Vagina (tissue), 2 donors: ENCODE results near the gene FAM13B. TPM values are rescaled to one million over a fixed set of nuclear protein-coding genes. Genes with fewer than 3 reads are reported as not detected.
"Not testable (repeated sequence)": the region's sequence is repeated elsewhere in the genome, so short reads cannot be mapped to it uniquely, and the experiment has no call there.

ENCODE experiments used
- DNase-seq, 2 donors: peaks; one replicate each; pipeline ENCODE4 v3.0.0-alpha.2; 2017; ENCODE audit errors: extremely low spot score in 2 of 2
- H3K27ac ChIP-seq: fragments of 200-600 bp; sonication (generic); one replicate; pipeline ENCODE4 v1.5.1; 2019
- H3K27me3 ChIP-seq: fragments of 200-600 bp; sonication (generic); one replicate; pipeline ENCODE4 v1.5.1; 2019
- H3K36me3 ChIP-seq, 2 donors: fragments of 200-600 bp; sonication (generic); one replicate each; pipeline ENCODE4 v1.5.1; 2017 to 2019
- H3K4me1 ChIP-seq: fragments of 200-600 bp; sonication (generic); one replicate; pipeline ENCODE4 v1.5.1; 2019
- H3K4me3 ChIP-seq, 2 donors: fragments of 200-600 bp; sonication (generic); 1 replicate in 1 of 2; 2 replicates in 1 of 2; pipeline ENCODE4 v1.5.1; 2016 to 2019
- H3K9me3 ChIP-seq: fragments of 200-600 bp; sonication (generic); one replicate; pipeline ENCODE4 v1.5.1; 2019
- POLR2A ChIP-seq, 2 donors: fragments of 450-650 bp; IDR thresholded peaks; one replicate each; pipeline ENCODE4 v1.6.1; 2017; ENCODE audit warnings: antibody characterized with exemption in 2 of 2, mild to moderate bottlenecking in 2 of 2, moderate library complexity in 2 of 2
- POLR2AphosphoS5 ChIP-seq, 2 donors: sonication (generic); formaldehyde crosslinking; IDR thresholded peaks; one replicate each; pipeline ENCODE4 v1.9.0; 2017; ENCODE audit warnings: antibody characterized with exemption in 2 of 2, mild to moderate bottlenecking in 2 of 2, low read depth in 1 of 2; ENCODE audit not compliant: insufficient read depth in 1 of 2
- intact Hi-C: fragments of 100-400 bp; cut with DNase I; formaldehyde crosslinking; loops from one replicate; pipeline ENCODE4 v1.15.1; 2023
- total RNA-seq: library from RNA; depleted of rRNA; stranded (reverse); fragments of >200 nt; gene quantifications from one replicate; pipeline ENCODE4 v1.2.3, GENCODE V29; 2016
- TF ChIP-seq, protein P1 (sequence below), 3 experiments: fragments of 450-650 bp in 2 of 3; fragments of 200-600 bp in 1 of 3; sonication (generic) in 1 of 3; IDR thresholded peaks; one replicate each; pipeline ENCODE4 v1.5.1; 2017 to 2019; ENCODE audit warnings: antibody characterized with exemption in 3 of 3, mild to moderate bottlenecking in 2 of 3, moderate library complexity in 2 of 3

Gene FAM13B
- total RNA-seq, 1 donor from 2014 or later: 44.2 TPM

DNA sequence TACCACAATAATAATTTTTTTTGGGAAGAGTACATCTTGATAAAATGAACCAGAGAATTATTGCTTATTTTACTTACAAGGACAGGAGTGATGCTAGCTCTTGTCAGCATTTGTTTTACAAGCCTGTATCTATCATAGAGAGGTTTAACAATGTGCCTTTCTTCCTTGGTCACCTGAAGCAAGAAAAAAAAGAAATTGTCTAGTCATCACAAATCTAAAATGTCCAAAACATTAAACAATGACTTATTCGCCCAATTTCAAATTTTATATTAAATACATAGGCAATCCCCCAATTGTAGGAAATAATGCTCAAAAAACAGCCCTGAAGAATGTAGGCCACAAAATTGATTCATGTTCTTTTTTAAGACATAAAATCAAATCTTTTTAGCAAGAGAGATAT lies 87.1 kb downstream of the FAM13B start:
- H3K4me1 ChIP-seq: no peaks in the 10 kb centered on the region
- no peaks in the 10 kb centered on the region for H3K27me3 ChIP-seq
- intact Hi-C loops: no loop called here
- no peak for DNase-seq
- no peak overlapping the region for H3K27ac ChIP-seq
- no peaks in the 10 kb centered on the region for H3K9me3 ChIP-seq
- peaks cover 0 to 78% of the 10 kb centered on the region in 2 donors for H3K36me3 ChIP-seq
- TF ChIP-seq POLR2AphosphoS5 (IDR thresholded peaks at IDR 0.05; ENCODE audit: insufficient read depth in 1 of 2, low read depth in 1 of 2) (no peak), POLR2A (IDR thresholded peaks at IDR 0.05) (no peak)
- TF ChIP-seq, protein P1, sequence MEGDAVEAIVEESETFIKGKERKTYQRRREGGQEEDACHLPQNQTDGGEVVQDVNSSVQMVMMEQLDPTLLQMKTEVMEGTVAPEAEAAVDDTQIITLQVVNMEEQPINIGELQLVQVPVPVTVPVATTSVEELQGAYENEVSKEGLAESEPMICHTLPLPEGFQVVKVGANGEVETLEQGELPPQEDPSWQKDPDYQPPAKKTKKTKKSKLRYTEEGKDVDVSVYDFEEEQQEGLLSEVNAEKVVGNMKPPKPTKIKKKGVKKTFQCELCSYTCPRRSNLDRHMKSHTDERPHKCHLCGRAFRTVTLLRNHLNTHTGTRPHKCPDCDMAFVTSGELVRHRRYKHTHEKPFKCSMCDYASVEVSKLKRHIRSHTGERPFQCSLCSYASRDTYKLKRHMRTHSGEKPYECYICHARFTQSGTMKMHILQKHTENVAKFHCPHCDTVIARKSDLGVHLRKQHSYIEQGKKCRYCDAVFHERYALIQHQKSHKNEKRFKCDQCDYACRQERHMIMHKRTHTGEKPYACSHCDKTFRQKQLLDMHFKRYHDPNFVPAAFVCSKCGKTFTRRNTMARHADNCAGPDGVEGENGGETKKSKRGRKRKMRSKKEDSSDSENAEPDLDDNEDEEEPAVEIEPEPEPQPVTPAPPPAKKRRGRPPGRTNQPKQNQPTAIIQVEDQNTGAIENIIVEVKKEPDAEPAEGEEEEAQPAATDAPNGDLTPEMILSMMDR (IDR thresholded peaks at IDR 0.05): no peak
- no peak overlapping the region for H3K4me3 ChIP-seq

DNA sequence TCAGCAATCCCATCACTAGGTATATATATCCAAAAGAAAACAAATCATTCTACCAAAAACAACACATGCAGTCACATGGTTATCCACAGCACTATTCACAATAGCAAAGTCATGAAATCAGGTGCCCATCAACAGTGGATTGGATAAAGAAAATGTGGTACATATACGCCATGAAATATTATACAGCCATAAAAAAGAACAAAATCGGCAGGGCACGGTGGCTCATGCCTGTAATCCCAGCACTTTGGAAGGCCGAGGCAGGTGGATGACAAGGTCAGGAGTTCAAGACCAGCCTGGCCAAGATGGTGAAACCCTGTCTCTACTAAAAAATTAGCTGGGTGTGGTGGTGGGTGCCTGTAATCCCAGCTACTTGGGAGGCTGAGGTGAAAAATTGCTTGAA lies 88.6 kb downstream of the FAM13B start:
- intact Hi-C loops, H3K27me3 ChIP-seq, H3K27ac ChIP-seq, H3K9me3 ChIP-seq, H3K4me3 ChIP-seq, DNase-seq, H3K4me1 ChIP-seq: not testable (repeated sequence)
- H3K36me3 ChIP-seq: peaks cover 0 to 87% of the 10 kb centered on the region in 2 donors

DNA sequence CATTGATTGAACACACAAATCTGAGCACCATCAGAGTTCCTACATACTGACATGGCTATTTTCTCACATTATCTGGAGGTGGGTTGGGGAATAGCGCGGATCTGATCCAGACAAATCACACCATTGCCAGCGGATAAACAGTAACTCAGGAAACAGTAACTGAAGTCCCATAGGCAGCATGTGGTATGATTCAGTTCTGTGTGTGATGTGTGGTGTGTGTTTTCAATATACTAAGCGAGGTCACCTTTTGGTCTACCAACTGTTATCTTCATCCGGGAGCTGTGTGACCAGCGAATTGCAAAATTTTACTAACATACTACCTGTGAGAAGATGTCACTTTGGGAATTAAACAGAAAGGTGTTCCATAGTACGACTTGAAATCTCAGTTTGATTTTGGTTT lies 93.5 kb downstream of the FAM13B start:
- H3K36me3 ChIP-seq: peaks cover 0 to 64% of the 10 kb centered on the region in 2 donors
- TF ChIP-seq POLR2A (IDR thresholded peaks at IDR 0.05) (no peak), POLR2AphosphoS5 (IDR thresholded peaks at IDR 0.05; ENCODE audit: insufficient read depth in 1 of 2, low read depth in 1 of 2) (no peak)
- TF ChIP-seq, protein P1 (IDR thresholded peaks at IDR 0.05): no peak
- intact Hi-C loops: no loop called here

DNA sequence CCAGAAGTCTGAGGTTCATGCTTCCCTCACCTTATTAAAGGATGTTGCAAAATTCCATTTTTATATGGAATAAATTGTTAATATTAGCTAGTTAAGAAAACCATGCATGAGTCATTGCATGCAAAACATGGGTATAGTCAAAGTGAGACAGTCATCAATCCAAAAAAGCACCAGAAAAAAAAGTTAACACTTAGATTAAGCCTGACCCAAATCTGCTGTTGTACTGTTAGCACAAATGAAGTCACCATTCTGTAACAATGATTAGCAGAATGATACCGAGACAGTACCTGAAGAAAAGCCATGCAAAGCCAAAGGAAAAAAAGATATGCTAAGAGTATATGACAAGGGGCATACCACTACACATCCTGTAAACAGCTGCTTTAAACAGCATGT lies 94.1 kb downstream of the FAM13B start:
- H3K4me3 ChIP-seq: no peak overlapping the region
- no peaks in the 10 kb centered on the region for H3K9me3 ChIP-seq
- H3K27ac ChIP-seq: no peak overlapping the region
- DNase-seq: no peak
- H3K27me3 ChIP-seq: no peaks in the 10 kb centered on the region
- H3K36me3 ChIP-seq: peaks cover 0 to 59% of the 10 kb centered on the region in 2 donors
- no peak for TF ChIP-seq POLR2A (IDR thresholded peaks at IDR 0.05)
- no peak for TF ChIP-seq POLR2AphosphoS5 (IDR thresholded peaks at IDR 0.05; ENCODE audit: insufficient read depth in 1 of 2, low read depth in 1 of 2)
- TF ChIP-seq, protein P1 (IDR thresholded peaks at IDR 0.05): no peak
- intact Hi-C loops: no loop called here
- no peaks in the 10 kb centered on the region for H3K4me1 ChIP-seq

More for the DNA sequence above, 93.5 kb downstream of the FAM13B start:
- Histone ChIP-seq H3K4me3 (no peak overlapping the region), H3K4me1 (no peaks in the 10 kb centered on the region), H3K9me3 (no peaks in the 10 kb centered on the region), H3K27ac (no peak overlapping the region), H3K27me3 (no peaks in the 10 kb centered on the region)
- DNase-seq: no peak

DNA sequence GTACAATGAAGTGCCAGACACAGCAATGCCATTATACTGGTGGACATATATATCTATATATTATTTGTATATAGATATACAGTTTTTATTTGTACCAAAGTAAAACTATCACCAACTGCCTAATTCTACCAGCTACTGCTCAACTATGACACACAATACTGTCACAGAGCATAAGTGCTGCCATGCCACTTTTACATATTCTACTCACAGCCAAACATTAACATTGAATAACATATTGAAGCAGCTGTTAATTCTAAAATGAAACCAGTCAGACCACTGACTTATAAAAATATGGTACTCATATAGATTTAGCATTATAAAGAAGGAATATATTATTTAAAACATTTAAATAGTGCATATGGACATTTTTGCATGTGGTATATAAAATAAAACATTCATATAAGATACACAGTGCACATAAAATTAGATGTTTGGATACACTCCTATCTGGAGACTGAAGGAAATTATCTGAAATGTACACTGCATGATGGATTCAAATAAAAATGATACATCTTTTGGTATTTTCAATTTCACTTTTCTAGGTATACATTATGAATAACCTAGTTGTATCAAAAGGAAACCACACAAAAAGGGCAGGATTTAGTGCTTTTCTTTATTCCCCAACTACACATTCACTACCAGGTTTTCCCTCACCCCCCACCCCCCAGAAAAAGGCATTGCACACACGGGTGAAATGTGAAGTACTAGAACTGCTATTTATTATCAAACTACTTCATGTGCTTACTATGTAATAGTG lies 94.7 kb downstream of the FAM13B start:
- Histone ChIP-seq H3K9me3 (no peaks in the 10 kb centered on the region), H3K27ac (no peak overlapping the region), H3K36me3 (peaks cover 0 to 59% of the 10 kb centered on the region in 2 donors), H3K4me1 (no peaks in the 10 kb centered on the region), H3K4me3 (no peak overlapping the region), H3K27me3 (no peaks in the 10 kb centered on the region)
- TF ChIP-seq POLR2A (IDR thresholded peaks at IDR 0.05): no peak
- DNase-seq: no peak
- intact Hi-C loops: no loop called here

DNA sequence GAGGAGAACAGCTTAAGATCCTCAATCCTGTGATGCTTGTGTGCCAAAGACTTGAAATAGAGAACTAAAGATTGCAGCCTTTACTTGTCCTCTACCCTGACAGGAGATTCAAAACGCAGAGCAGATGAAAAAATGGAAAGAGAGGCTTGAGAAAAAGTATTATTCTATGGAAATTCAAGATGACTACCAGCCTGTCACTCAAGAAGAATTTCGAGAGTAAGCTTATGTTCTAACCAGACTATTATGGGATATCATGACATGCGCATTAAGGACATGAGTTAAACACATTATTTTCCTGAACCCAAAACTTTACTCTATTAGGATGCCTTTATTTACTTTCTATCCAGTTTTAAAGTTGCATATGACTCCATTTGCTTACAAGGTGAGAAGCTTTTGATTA lies 97.2 kb downstream of the FAM13B start:
- Histone ChIP-seq H3K4me1 (no peaks in the 10 kb centered on the region), H3K36me3 (peaks cover 0 to 36% of the 10 kb centered on the region in 2 donors), H3K4me3 (no peak overlapping the region), H3K9me3 (no peaks in the 10 kb centered on the region), H3K27me3 (no peaks in the 10 kb centered on the region), H3K27ac (no peak overlapping the region)
- DNase-seq: no peak
- TF ChIP-seq POLR2A (IDR thresholded peaks at IDR 0.05): no peak
- TF ChIP-seq POLR2AphosphoS5 (IDR thresholded peaks at IDR 0.05; ENCODE audit: insufficient read depth in 1 of 2, low read depth in 1 of 2): no peak
- TF ChIP-seq, protein P1 (IDR thresholded peaks at IDR 0.05): no peak
- intact Hi-C loops: no loop called here
